A673 (cell line): ENCODE measurements around the gene MLH3. TPM values are rescaled to one million over a fixed set of nuclear protein-coding genes. Genes with fewer than 3 reads are reported as not detected.

ENCODE experiments used
- BruUV-seq: library from RNA; stranded (reverse); fragments of 400-500 nt; replicated peaks from 2 replicates; lab custom pipeline; 2021; lab: Mats Ljungman, UMichigan
- CTCF ChIA-PET: fragments of 300-600 bp; sonication (Branson Sonifier 250); formaldehyde crosslinking; loops from one replicate; lab custom pipeline; 2022; ENCODE audit warnings: antibody characterized with exemption; lab: Charles Lee
- POLR2A ChIA-PET: fragments of 300-600 bp; sonication (Branson Sonifier 250); formaldehyde crosslinking; loops from one replicate; lab custom pipeline; 2022; ENCODE audit warnings: antibody characterized with exemption; ENCODE audit not compliant: low non-redundant PET; lab: Charles Lee
- DNase-seq: peaks from one replicate; pipeline ENCODE4 v3.0.0-alpha.2; 2015; ENCODE audit warnings: low spot score
- H3K27ac ChIP-seq: fragments of 200-600 bp; sonication (generic); 2 replicates; pipeline ENCODE4 v1.5.1; 2016; ENCODE audit warnings: mixed run types, low read depth, mild to moderate bottlenecking, mixed read lengths, antibody characterized with exemption, low read length; ENCODE audit not compliant: poor library complexity, severe bottlenecking
- H3K27me3 ChIP-seq: fragments of 200-600 bp; sonication (generic); replicated peaks from 2 replicates; pipeline ENCODE4 v1.6.1; 2017; ENCODE audit warnings: mixed run types, low read depth, mild to moderate bottlenecking, mixed read lengths, antibody characterized with exemption, low read length; ENCODE audit not compliant: insufficient read depth, poor library complexity
- H3K36me3 ChIP-seq: fragments of 200-600 bp; sonication (generic); 2 replicates; pipeline ENCODE4 v1.6.1; 2016; ENCODE audit warnings: mixed run types, mild to moderate bottlenecking, mixed read lengths, antibody characterized with exemption, low read length; ENCODE audit not compliant: insufficient read depth, poor library complexity, severe bottlenecking
- H3K4me1 ChIP-seq: fragments of 200-600 bp; sonication (generic); 2 replicates; pipeline ENCODE4 v1.6.1; 2017; ENCODE audit warnings: mixed run types, mild to moderate bottlenecking, mixed read lengths, antibody characterized with exemption, low read length; ENCODE audit not compliant: insufficient read depth, poor library complexity, severe bottlenecking
- H3K4me3 ChIP-seq: fragments of 200-600 bp; sonication (generic); 2 replicates; pipeline ENCODE4 v1.5.1; 2016; ENCODE audit warnings: low read depth, mixed run types, mild to moderate bottlenecking, mixed read lengths, low read length; ENCODE audit not compliant: poor library complexity, severe bottlenecking
- H3K9me3 ChIP-seq: fragments of 200-600 bp; sonication (generic); 2 replicates; pipeline ENCODE4 v1.6.1; 2016; ENCODE audit warnings: mixed run types, low read depth, mild to moderate bottlenecking, mixed read lengths, antibody characterized with exemption, low read length; ENCODE audit not compliant: poor library complexity, severe bottlenecking
- CTCF ChIP-seq: fragments of 300-800, 200-600 bp; sonication (generic); conservative IDR thresholded peaks from 2 replicates; pipeline ENCODE4 v1.5.1; 2017; ENCODE audit warnings: low read depth, mild to moderate bottlenecking, antibody characterized with exemption, low read length, moderate library complexity, mixed read lengths
- EZH2 ChIP-seq: fragments of 200-600 bp; sonication (generic); IDR thresholded peaks from 2 replicates; pipeline ENCODE4 v1.6.1; 2017; ENCODE audit warnings: borderline replicate concordance, low read depth, mild to moderate bottlenecking, mixed read lengths, antibody characterized with exemption, low read length; ENCODE audit not compliant: poor library complexity, severe bottlenecking
- intact Hi-C: fragments of 100-400 bp; cut with micrococcal nuclease; formaldehyde crosslinking; loops from one replicate; pipeline ENCODE4 v1.10.0; 2022; ENCODE audit not compliant: unreplicated experiment
- total RNA-seq: library from RNA; stranded (reverse); gene quantifications from 2 replicates; pipeline ENCODE4 v1.2.3, GENCODE V29; 2021

Gene MLH3
- total RNA-seq, 1 experiment from 2014 or later: 24.0 TPM

- intact Hi-C loops: no loop called here
- CTCF ChIA-PET: no interaction called here
Observed at GRCh38 chr14:75059642-75060041, 8.4 kb upstream of the MLH3 start.

GRCh38 chr14:75054421-75054820 lies 3.2 kb upstream of the MLH3 start:
- intact Hi-C loops: no loop called here
- H3K9me3 ChIP-seq: no peaks in the 10 kb centered on the region
- no peak overlapping the region for H3K4me3 ChIP-seq
- no TSS peak for BruUV-seq
- POLR2A ChIA-PET: no interaction called here
- H3K4me1 ChIP-seq: peaks cover 20% of the 10 kb centered on the region
- no peaks in the 10 kb centered on the region for H3K36me3 ChIP-seq
- no peak for TF ChIP-seq EZH2
- TF ChIP-seq CTCF: no peak
- DNase-seq: no peak
- no peak overlapping the region for H3K27ac ChIP-seq
- CTCF ChIA-PET: interaction anchor here (1.2 kb wide), 1 partner anchor 34 kb away, joined by 4 read pairs; no protein-coding TSS in a partner anchor
- H3K27me3 ChIP-seq: no peaks in the 10 kb centered on the region

More at GRCh38 chr14:75059642-75060041, 8.4 kb upstream of the MLH3 start:
- BruUV-seq: no TSS peak
- POLR2A ChIA-PET: no interaction called here
- DNase-seq: no peak
- H3K9me3 ChIP-seq: peaks cover 8% of the 10 kb centered on the region
- no peak overlapping the region for H3K4me3 ChIP-seq
- TF ChIP-seq CTCF (no peak), EZH2 (no peak)
- H3K4me1 ChIP-seq: peaks cover 7% of the 10 kb centered on the region
- peaks cover 19% of the 10 kb centered on the region for H3K36me3 ChIP-seq
- no peak overlapping the region for H3K27ac ChIP-seq
- no peaks in the 10 kb centered on the region for H3K27me3 ChIP-seq

- ChIA-PET POLR2A (no interaction called here), CTCF (interaction anchor here (0.6 to 1.2 kb wide), 2 partner anchors 35 to 240 kb away, joined by 3 to 4 read pairs; no protein-coding TSS in a partner anchor)
- TF ChIP-seq CTCF (no peak), EZH2 (no peak)
- no peaks in the 10 kb centered on the region for H3K27me3 ChIP-seq
- DNase-seq: peak; percentile 66
- no peak overlapping the region for H3K27ac ChIP-seq
- intact Hi-C loops: no loop called here
- H3K4me1 ChIP-seq: peaks cover 20% of the 10 kb centered on the region
- no peaks in the 10 kb centered on the region for H3K9me3 ChIP-seq
- peaks cover 3% of the 10 kb centered on the region for H3K36me3 ChIP-seq
- H3K4me3 ChIP-seq: no peak overlapping the region
- BruUV-seq: no TSS peak
Observed at GRCh38 chr14:75053396-75054291, 2.4 kb upstream of the MLH3 start.
